ENCODE results near the gene NAALADL2. TPM values are rescaled to one million over a fixed set of nuclear protein-coding genes. Genes with fewer than 3 reads are reported as not detected.

Gene NAALADL2
- total RNA-seq, 1 donor from 2014 or later: 30.5 TPM

DNA sequence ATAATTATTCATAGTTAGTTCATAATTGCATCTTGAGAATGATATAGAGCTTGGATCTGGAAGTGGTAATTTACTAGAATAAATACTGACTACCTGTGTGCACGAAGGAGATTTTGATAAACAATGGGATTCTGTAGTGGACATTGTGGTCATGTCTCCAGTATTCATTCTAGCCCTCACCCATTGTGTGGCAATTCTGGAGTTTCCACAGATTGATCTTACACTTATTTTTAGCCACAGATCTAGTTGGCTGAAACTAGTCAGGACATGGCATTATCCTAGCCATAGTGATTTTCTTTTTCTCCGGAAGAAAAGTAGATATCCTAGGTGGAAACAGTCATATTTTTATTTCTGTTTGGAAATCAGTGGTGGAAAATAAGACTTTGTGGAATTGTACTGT is 833.1 kb downstream of the NAALADL2 start:
- DNase-seq: no peak

DNA sequence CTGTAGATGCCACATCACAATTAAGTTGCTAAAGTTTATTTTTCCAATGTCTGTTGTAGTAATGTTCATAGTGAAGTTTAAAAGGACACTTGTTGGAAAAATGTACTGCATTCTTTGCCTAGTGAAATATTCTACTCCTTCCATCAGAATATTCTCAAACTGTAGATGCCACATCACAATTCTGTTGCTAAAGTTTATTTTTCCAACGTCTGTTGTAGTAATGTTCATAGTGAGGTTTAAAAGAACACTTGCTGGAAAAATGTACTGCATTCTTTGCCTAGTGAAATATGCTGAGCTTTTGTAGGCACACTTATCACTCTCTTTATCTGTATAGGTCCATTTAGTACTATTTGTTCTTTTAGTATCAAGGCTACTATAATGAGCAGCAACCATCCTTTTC is 836.1 kb downstream of the NAALADL2 start:
- no peak for DNase-seq

DNA sequence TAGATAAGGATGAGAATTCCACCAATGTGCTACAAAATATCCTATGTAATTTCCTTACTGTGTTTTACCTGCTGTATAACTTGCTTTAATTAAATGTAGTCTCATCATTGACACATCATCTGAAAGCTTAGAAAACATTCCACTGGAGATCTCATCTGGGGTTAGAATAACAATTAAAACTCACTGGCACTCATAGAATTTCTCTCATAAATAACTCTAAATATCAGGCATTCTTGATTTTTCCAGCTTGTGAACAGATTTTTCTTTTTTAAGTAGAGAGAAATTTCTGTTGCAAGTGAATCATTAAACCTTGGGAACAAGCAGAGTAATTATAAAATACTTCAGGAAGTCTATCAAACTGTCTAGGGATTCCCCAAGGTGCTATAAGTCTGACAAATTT is 843.8 kb downstream of the NAALADL2 start:
- no peak for DNase-seq

DNA sequence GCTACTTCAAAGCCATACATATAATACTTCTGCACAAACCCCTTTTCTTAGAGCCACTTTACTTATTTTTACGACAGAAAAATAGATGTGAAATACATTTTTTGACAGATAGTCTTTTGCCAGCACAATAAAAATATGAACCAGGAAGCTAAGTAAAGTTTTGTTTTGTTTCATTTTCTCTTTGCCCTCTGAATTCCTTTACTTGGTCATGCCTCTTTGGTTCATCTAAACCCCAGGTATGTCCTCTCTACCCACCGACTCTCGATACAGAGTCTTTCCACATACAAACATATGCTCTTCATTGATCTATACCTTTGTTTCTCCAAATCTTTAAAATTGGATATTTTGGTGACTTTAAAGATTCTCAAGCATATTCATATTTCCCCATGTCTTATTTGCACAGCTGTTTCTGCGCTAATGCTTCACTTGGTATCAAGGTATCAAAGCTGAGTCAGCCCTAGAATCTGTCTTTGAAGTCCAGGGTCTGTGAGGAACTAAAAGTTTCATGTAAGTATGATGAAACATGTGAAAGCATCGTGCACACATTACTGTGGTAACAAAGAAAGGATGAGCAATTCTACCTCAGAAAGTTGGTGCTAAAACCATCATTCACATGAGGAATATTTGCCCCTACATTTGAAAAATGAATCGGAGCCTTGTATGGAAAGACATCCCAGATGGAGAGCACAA is 845.4 kb downstream of the NAALADL2 start:
- no peak for DNase-seq

DNA sequence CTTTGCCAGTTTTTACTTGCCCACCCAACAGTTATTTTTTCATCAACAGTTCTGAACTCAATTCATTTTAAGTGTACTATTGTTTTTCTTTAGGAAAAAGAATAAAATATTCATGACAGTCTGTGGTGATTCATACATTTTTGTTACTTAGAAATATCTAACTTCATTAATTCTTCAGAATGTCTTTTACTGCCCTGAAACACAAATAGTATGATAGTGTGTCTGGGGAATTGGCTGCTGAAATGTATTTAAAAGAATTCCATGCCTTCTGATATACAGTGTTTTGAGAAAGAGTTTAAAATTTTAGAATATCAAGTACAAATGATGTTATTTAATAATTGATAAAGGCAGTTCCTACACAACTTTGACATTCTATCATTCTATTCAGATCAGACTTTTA is 854.1 kb downstream of the NAALADL2 start:
- DNase-seq: no peak

DNA sequence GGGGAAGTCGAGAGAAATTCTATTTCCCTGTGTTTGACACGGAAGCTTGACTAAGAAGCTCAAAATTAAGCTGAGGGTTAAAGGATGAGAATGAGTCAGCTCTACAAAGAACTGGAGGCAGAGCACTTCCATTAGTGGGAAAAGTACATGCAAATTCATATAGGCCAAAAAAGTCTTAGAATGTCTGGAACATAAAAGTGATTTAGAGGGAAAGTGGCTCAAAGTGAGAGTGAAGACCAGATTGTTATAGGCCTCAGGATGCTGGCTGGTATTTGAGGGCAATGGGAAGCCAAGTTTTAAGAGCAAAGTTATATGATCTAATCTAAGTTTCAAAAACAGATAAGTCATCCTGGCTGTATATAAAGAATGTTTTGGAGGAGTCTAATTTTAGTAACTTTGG is 857.3 kb downstream of the NAALADL2 start:
- DNase-seq: no peak

DNA sequence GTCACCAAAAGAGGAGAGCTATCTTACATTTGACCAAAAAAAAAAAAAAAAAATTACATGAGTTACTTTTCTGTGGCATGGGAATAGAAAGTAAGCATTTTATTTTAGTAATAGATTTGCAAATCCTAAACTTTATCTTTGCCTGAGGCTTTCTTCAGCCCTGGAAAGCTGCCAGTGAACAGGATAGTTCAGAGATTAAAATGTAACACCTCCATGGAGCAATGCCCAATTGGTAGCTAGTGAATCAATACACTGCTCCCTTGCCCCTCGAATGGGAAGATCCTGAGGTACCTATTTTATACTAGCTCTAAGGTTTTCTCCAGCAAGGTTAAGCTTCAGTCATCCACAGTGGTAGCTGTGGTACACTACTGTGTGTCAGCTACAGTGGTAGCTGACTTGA is 867.1 kb downstream of the NAALADL2 start:
- DNase-seq: no peak

DNA sequence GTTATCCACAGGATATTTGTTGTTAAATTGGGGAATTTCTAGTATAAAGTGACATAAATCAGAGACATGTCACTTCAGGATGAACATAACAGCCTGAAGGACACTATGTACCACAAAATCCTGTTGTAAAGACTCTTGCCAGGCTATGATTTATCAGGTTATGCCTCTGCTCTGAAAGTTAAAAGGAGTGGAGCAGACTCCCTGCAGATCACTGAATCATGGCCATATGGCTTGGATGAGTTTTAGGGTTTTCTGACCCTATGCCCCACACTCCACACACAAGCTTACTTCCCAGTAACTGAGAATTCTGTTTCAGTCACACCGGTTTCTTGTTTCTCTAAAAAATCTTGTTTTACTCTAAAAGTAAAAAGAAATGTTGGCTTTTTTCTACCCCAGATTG is 869.4 kb downstream of the NAALADL2 start:
- no peak for DNase-seq

DNA sequence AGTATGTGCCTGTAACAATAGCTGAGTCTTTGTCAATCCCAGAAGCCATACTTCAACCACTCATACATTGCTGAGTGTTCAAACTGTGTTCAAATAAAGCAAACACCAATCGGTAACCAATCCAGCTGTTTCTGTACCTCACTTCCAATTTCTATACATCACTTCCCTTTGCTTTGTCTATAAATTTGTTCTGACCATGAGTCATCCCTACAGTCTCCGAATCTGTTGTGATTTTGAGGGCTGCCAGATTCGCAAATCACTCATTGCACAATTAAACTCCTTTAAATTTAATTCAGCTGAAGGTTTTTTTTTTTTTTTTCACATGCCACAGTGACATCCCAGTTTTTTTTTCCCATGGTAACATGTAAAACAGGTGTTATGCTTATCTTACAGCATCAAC is 870.3 kb downstream of the NAALADL2 start:
- DNase-seq: no peak

DNA sequence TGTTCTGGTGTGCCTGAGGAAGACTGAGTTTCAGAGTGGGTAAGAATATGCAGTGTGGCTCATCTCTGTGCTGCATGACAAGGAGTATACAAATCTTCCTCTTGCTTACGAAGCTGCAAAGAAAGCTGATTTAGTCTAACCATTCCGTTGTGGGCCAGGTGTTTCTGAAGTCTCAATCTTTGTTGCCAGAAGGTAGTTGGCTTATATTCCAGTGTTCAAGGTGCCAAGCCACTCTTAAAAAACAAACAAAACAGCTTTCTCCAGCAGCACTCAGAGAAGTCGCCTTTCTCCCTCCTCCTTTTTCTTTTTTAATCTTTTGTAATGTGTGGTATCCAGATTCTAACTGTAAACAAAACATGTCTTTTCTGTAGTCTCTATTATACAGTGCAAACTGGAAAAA is 872.4 kb downstream of the NAALADL2 start:
- no peak for DNase-seq

DNA sequence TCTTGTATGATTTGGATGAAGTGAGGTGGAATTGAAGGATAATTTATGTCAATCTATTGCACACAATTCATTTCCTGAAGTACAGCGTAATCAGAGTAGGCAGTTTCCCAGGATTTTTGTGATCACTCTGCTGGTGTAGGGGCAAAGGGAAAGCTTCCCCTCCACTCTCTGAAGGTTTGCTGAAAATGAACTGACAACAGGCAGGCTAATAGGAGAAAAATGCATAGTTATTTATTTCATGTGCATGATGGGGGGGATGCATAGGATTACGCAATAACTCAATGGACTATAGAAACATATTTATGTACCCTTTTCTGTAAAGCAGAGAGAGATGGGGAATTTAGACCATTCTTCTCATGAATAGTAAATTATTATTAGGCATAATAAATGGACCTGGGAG is 872.9 kb downstream of the NAALADL2 start:
- no peak for DNase-seq

DNA sequence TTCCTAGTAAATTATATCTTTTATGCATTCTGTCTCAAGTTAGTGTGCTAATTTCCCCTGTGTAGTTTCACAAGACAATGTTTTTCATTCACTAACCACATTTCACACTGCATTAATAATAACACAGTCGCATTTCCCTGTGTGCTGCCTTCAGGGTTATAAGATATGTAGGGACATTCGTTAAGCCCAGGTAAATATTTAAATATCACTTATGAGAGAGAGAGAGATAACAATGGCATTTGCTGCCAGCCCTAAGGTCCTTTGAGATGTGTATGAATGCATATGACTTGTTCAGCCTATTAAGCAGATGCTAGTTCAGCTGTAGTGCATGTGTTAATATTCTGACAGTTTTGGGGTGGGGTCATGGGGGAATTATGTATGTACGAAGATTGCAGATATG is 876.7 kb downstream of the NAALADL2 start:
- no peak for DNase-seq

DNA sequence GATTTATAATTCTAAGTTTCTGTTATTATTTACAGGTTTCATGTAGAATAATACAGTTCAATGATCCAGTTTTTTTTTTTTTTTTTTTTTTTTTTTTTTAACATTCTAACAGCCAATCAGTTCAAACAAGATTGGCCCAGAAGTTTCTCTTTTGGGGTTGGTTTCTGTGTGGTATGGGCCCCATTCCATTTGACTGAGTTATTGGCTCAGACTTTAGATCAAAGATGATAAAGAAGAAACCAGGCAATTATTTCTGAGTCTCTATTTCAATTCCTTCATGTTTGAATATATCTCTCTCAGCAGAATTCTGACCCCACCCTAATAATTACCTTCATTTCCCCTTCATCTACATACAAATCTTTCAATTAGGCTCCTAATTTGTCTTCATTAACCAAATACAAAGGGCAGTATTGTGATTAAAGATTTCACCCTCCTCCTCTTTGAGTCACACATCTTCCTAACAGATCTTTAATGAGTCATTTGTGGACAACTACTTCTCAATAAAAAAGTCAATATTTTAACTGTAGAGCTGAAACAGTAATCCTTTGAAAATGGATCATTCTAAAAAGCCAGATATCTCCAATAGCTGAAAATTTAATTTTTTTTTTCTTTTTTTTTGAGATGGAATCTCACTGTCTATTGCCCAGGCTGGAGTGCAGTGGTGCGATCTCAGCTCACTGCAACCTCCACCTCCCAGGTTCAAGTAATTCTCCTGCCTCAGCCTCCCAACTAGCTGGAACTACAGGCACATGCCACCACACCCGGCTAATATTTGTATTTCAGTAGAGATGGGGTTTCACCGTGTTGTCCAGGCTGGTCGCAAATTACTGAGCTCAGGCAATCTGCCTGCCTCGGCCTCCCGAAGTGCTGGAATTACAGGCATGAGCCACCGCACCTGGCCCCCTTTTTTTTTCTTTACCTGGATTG is 878.8 kb downstream of the NAALADL2 start:
- no peak for DNase-seq

DNA sequence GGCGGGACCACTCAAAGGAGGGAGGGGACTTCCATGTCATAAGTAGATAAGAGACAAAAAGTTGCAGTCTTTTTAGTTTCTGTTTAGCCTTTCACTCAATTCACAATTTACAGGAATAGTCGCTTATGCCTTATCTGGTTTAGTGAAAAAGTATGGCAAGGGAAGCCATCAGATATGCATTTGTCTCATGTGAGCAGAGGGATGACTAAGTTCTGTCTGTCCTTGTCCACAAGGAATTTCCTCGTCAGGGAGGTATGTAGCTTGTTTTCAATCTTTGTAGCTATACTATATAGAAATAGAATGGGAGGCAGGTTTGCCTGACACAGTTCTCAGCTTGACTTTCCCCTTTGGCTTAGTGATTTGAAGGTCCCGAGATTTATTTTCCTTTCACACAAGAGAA is 882.8 kb downstream of the NAALADL2 start:
- no peak for DNase-seq

DNA sequence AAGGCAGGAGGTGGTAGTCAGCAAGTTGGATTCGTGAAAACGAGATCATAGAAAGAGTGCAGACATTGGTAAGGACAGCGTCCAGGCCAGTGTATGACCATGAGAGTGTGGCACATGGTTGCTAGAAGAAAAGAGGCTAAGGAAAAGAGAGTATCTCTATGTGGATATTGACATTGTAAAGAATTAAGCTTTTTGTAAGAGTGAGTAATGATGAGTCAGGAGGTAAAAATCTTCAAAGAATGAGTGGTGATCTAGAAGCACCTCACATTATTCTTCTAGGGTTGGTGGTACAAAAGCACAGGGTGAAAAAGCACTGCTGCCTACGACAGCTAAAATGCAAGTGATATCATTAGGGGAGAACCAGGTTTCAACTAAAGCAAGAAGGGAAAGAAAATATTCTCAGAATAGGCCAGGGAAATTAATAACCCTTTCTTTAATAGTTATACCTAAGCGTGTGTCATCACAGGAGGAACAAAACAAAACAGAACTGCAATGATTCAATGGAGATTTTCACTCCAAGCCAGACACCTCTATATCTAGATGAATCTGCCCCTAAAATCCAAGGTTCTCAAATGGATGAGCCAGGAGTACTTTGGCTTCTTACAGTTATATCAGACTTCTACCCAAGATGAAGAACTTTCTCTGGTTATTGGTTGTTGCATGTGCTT is 884.7 kb downstream of the NAALADL2 start:
- no peak for DNase-seq

DNA sequence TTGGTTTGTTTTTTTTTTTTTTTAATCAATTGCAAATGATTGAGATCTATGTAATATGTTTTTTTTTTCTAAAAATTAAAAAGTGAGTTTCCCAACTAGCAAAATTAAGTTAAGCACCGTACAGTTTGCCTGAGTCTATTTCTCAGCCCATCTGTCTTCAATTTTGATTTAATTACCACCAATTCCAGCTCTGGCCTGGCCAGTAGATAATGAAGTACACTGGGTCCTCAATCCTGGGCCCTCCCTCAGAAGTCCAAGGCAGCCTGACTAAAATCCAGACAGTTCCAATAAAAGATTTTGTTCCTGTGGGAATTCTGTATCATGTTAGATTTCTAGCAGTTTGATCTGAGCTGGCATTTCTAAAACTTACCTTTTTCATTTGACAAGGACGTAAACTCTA is 887.2 kb downstream of the NAALADL2 start:
- DNase-seq: no peak

DNA sequence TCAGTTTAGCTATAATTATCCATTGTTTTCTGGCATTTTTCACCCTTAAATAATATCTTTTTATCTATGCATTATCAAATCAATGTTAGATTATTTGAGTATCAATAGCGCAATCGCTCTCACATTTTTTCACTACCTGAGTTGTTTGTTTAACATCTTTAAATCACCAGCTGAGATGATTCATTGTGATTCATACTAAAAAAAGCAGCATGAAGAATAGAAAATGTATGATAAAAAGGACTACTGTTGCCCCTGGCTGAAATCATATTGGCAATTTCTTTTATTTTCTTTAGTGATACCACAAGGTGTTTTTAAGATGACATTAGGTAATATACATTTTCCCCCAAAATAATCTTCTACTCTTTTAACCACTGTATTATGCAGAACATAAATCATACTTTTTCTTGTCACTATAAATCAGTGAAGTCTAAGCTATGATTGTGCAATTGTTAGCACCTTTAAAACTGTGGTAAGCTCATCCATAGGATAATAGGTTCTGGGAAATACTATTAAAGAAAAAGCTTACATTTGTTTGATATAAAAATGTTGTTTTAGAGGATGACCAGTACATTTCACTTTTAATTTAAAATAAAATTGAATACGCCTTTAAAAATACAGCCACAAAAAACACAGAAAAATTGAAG is 889.1 kb downstream of the NAALADL2 start:
- DNase-seq: no peak

DNA sequence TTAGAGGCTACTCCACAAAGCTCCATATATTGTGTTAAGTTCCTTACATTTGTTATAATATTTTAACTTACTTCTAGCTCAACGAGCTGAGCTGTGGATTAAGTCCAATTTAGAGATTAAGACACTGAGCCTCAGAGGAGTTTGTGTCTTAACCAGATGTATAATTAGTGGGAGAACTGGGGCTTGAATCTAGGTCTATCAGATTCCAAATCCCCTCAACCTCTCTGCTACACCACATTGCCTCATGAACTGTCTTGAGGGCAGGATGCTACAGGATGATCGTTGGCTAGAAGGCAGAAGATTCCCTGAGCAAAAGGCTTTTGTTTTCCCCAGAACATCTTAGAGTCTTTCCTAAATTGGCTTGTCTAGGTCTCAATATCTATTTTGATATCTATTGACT is 890.8 kb downstream of the NAALADL2 start:
- DNase-seq: no peak

DNA sequence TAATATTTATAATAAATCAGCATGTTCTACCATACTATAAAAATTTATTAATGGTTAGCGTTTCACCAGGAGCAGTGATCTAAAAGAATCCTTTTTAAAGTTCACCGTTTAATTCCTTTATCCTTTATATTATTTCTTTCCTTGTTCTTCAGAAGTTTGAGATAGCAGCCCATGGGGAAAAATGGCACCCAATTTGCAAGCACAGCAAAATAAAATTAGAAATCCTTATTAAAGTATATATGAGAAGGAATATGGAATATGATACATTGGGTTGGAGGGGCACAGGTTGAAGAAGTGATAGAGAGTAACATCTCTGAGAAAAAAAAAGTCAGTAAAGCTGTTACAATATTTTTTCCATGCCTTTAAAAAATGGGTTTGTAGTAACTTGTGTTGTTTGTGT is 892.0 kb downstream of the NAALADL2 start:
- no peak for DNase-seq

DNA sequence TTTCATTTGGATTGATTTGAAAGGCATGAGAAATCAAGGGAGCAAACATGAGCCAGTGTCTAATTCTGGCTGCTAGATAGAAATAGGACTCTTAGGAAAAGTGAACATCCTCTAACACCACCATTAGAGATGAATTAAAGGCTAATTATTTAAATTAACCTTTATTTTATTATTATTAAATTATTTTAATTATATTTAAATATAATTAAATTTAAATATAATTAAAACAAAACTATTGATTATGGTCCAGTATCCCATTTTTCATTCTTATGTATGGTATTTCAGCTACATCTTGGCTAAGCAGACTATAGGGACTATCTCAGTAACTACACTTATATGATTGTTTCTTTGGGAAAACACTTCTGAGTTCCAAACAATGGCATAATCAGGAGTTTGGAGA is 904.8 kb downstream of the NAALADL2 start:
- DNase-seq: no peak

DNA sequence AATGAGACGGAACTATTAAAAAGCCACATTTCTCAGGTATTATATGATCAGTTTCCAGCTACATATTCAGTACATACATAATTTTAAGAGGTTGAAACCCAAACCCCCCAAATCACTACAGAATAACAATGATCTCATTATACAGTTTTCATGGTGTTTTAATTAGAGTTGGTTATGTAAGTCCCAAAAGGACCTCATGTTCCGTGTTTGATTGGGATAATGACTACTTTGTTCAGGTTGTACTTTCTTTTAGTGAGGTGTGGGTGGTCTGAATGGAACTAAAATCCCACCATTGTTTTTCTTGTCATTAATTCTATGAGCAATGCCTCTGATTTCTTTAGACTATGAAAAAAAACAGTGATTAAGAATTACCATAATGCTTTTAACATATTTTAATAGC is 905.6 kb downstream of the NAALADL2 start:
- DNase-seq: no peak

DNA sequence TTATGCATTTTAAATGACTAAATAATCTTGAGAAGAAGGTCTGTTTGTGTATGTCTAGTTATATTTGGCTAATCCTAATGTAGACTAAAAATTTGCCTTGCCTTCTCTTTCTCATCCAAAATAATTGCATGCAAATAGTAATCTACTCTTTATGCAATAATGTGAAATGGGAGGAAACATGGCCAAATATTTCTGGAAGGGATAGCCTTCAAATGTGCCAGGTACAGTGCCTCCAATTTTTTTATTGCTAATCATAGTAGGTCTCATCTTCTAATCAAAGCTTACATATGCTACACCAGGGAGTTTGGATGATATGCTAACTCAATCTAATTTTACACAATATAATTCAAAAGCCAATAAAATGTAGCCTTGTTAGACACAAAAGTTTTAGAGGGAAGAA is 911.3 kb downstream of the NAALADL2 start:
- no peak for DNase-seq

DNA sequence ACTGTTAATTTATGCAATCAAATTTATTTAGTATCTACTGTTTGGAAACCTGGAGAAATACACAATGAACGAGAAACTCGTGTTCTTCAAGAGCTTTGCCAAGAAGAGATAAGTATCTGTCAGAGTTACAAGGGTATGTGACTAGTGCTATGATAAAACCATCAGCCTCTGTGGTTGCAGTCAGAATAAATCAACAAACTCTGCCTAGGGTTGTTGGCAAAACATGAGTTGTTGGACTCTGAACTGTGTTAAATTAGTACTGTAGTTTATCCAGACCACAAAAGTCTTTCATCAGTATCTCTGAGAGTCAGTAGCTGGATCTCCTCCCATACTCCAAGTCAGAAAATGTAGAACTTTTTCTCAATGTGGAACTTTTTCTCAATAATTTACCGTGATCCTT is 918.4 kb downstream of the NAALADL2 start:
- no peak for DNase-seq
